Body of pancreas (tissue), 4 donors: Measurements from ENCODE around the gene ANKRD33. TPM values are rescaled to one million over a fixed set of nuclear protein-coding genes. Genes with fewer than 3 reads are reported as not detected.

Experiments used
- ATAC-seq: fragments of 150-250 bp; one replicate; pipeline ENCODE4 v1.9.1; 2016
- DNase-seq, 4 donors: peaks; one replicate each; pipeline ENCODE4 v3.0.0-alpha.2; 2019
- H3K27ac ChIP-seq, 4 donors: fragments of 200-600 bp; sonication (generic); 1 replicate in 3 of 4; 2 replicates in 1 of 4; pipeline versions ENCODE4 v1.5.1 to v1.6.1; 2016 to 2019; ENCODE audit warnings: mild to moderate bottlenecking in 1 of 4, mixed read lengths in 1 of 4, moderate library complexity in 1 of 4
- H3K27me3 ChIP-seq, 2 donors: fragments of 200-600 bp; sonication (generic); one replicate each; pipeline ENCODE4 v1.6.0; 2016; ENCODE audit warnings: mild to moderate bottlenecking in 1 of 2
- H3K36me3 ChIP-seq, 2 donors: fragments of 200-600 bp; sonication (generic); replicated peaks in 1 of 2; 2 replicates each; pipeline ENCODE4 v1.5.1; 2016; ENCODE audit warnings: low read depth in 2 of 2; ENCODE audit not compliant: insufficient read depth in 1 of 2
- H3K4me1 ChIP-seq: fragments of 200-600 bp; sonication (generic); one replicate; pipeline ENCODE4 v1.6.0; 2016
- H3K4me3 ChIP-seq, 2 donors: fragments of 200-600 bp; sonication (generic); 1 replicate in 1 of 2; 2 replicates in 1 of 2; pipeline ENCODE4 v1.5.1; 2016 to 2019
- H3K9me3 ChIP-seq, 3 donors: fragments of 200-600 bp; sonication (generic); 1 replicate in 2 of 3; 2 replicates in 1 of 3; pipeline ENCODE4 v1.5.1; 2016
- POLR2A ChIP-seq, 3 donors: fragments of 450-650 bp; IDR thresholded peaks; one replicate each; pipeline ENCODE4 v1.6.1; 2016; ENCODE audit warnings: antibody characterized with exemption in 3 of 3, mild to moderate bottlenecking in 2 of 3
- WGBS, 2 donors: methylation state at CpG; one replicate each; pipeline ENCODE4 v1.1.5; 2017; 5-methylcytosine and 5-hydroxymethylcytosine counted together
- intact Hi-C: fragments of 100-400 bp; cut with DNase I; formaldehyde crosslinking; loops from one replicate; pipeline ENCODE4 v1.15.1; 2023
- total RNA-seq, 2 donors: library from RNA; depleted of rRNA; stranded (reverse); fragments of >200 nt; gene quantifications; one replicate each; pipeline ENCODE4 v1.1.0, GENCODE V29; 2016
- TF ChIP-seq, protein P1 (sequence below), 7 experiments: fragments of 450-650 bp in 4 of 7; fragments of 200-600 bp in 3 of 7; sonication (generic) in 3 of 7; IDR thresholded peaks; one replicate each; pipeline ENCODE4 v1.5.1; 2016 to 2019; ENCODE audit warnings: antibody characterized with exemption in 7 of 7

ANKRD33 gene
- total RNA-seq, 2 donors from 2014 or later = not detected

DNA sequence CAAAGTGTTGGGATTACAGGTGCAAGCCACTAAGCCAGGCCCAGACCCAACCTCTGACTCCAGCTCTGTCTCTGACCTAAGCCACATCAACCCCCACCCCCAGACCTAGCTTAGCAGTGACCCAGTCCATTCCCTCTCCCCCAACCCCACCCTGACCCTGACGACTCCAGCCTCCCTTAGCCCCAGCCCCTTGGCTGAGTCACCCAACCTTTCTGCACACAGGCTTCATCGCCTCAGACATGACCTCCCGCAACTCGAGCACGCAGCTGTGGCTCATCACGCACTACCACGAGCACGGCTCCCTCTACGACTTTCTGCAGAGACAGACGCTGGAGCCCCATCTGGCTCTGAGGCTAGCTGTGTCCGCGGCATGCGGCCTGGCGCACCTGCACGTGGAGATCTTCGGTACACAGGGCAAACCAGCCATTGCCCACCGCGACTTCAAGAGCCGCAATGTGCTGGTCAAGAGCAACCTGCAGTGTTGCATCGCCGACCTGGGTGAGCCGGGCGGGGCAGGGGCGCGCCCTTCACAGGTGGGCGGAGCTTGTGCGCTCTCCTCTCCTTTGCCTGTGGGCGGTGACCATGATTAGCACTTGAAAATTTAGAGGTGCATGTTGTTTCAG, 27.2 kb downstream of the ANKRD33 start:
- no peak for ATAC-seq
- no peak for DNase-seq
- no peaks in the 10 kb centered on the region for H3K9me3 ChIP-seq
- no peaks in the 10 kb centered on the region for H3K36me3 ChIP-seq
- intact Hi-C loops = no loop called here
- TF ChIP-seq POLR2A (IDR thresholded peaks at IDR 0.05) = no peak
- H3K27ac ChIP-seq = no peak overlapping the region
- no peaks in the 10 kb centered on the region for H3K4me1 ChIP-seq
- WGBS, 2 donors = 77 to 81% methylated on average over 23 to 27 of the region's 28 CpGs
- H3K27me3 ChIP-seq = no peaks in the 10 kb centered on the region
- no peak overlapping the region for H3K4me3 ChIP-seq

DNA sequence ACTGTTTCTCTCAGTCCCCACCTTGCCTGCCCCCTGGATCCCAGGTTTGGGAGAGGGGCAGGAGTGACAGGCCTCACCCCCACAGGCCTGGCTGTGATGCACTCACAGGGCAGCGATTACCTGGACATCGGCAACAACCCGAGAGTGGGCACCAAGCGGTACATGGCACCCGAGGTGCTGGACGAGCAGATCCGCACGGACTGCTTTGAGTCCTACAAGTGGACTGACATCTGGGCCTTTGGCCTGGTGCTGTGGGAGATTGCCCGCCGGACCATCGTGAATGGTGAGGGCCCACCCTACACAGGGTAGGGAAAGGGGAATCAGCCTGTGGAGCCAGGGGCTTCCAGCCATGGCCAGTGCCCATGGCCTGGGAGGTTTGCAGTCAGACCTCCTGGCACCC, 28.0 kb downstream of the ANKRD33 start:
- no peak for TF ChIP-seq POLR2A (IDR thresholded peaks at IDR 0.05)
- TF ChIP-seq, protein P1, sequence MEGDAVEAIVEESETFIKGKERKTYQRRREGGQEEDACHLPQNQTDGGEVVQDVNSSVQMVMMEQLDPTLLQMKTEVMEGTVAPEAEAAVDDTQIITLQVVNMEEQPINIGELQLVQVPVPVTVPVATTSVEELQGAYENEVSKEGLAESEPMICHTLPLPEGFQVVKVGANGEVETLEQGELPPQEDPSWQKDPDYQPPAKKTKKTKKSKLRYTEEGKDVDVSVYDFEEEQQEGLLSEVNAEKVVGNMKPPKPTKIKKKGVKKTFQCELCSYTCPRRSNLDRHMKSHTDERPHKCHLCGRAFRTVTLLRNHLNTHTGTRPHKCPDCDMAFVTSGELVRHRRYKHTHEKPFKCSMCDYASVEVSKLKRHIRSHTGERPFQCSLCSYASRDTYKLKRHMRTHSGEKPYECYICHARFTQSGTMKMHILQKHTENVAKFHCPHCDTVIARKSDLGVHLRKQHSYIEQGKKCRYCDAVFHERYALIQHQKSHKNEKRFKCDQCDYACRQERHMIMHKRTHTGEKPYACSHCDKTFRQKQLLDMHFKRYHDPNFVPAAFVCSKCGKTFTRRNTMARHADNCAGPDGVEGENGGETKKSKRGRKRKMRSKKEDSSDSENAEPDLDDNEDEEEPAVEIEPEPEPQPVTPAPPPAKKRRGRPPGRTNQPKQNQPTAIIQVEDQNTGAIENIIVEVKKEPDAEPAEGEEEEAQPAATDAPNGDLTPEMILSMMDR (IDR thresholded peaks at IDR 0.05) = no peak
- 89 to 93% methylated on average over 6 to 10 of the region's 11 CpGs for WGBS, 2 donors
- ATAC-seq (no peak), DNase-seq (no peak)
- intact Hi-C loops = no loop called here
- no peaks in the 10 kb centered on the region for H3K9me3 ChIP-seq
- H3K36me3 ChIP-seq = no peaks in the 10 kb centered on the region
- no peaks in the 10 kb centered on the region for H3K27me3 ChIP-seq
- no peaks in the 10 kb centered on the region for H3K4me1 ChIP-seq
- no peak overlapping the region for H3K4me3 ChIP-seq
- no peak overlapping the region for H3K27ac ChIP-seq

DNA sequence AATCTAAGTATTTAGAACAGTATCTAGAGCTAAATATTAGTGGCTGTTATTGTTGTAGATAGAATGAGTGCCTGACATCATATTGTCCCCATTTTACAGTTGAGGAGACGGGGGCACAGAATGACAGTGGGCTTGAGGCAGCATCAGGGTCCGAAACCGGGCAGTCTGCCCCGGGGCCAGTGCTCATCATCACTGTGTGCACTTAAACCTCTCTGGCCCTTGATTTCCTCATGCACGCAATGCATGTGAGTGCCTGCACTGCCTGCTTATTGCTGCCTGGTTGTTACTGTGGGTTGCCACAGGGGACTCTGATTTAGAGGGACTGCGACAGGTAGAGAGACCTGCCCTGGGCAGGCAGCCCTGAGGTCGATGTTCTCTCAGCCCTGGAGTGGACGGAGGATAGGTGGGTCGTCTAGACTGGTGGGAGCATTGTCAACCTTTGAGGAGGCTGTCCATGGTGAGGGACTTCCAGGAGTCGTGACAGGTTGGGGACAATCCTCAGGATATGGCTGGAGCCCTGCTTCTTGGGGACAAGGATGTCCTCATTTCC, 29.2 kb downstream of the ANKRD33 start:
- intact Hi-C loops = no loop called here
- peaks cover 1% of the 10 kb centered on the region for H3K4me1 ChIP-seq
- H3K27ac ChIP-seq = no peak overlapping the region
- no peak for TF ChIP-seq POLR2A (IDR thresholded peaks at IDR 0.05)
- TF ChIP-seq, protein P1 (IDR thresholded peaks at IDR 0.05) = no peak
- no peaks in the 10 kb centered on the region for H3K36me3 ChIP-seq
- no peak overlapping the region for H3K4me3 ChIP-seq
- WGBS, 2 donors = 88 to 96% methylated on average over 7 to 10 of the region's 10 CpGs
- H3K9me3 ChIP-seq = no peaks in the 10 kb centered on the region
- no peaks in the 10 kb centered on the region for H3K27me3 ChIP-seq
- no peak for ATAC-seq
- no peak for DNase-seq

DNA sequence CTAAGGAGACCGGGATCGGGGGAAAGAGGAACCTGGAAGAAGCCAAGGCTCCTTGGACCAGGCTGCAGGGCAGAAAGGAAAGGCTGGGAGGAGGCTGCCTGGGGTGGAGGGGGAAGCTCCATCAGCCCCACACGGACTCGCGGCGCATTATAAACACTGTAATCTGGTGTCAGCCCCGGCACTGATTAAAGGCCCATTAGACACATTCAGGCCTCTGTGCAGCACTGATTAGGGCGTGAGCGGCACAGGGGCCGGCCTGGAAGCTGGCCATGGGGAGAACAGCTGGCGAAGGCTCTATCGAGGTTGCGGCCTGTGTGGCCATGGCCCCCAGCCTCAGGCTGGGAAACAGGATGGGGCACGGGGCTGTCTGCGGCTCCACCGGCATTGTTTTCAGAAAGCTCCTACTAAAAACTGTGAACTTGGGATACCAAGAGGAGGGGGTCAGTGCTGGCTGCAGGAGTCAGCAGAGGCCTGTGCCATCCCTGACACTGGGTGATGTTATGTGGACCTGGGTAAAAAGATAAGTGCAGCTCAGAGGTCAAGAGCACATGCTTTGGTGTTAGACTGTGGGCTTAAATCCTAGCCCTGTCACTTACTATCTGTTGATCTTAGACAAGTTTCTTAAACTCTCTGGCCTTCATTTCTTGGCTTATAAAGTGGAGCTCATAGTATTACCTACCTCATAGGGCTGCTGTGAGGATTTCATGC, 30.0 kb downstream of the ANKRD33 start:
- H3K27ac ChIP-seq = no peak overlapping the region
- intact Hi-C loops = no loop called here
- H3K9me3 ChIP-seq = no peaks in the 10 kb centered on the region
- 43 to 47% methylated on average over 9 to 16 of the region's 16 CpGs for WGBS, 2 donors
- H3K36me3 ChIP-seq = no peaks in the 10 kb centered on the region
- no peaks in the 10 kb centered on the region for H3K27me3 ChIP-seq
- no peak for TF ChIP-seq POLR2A (IDR thresholded peaks at IDR 0.05)
- TF ChIP-seq, protein P1 (IDR thresholded peaks at IDR 0.05) = no peak
- no peak for ATAC-seq
- peak in 1 of 4 donors; percentile 24 for DNase-seq
- H3K4me3 ChIP-seq = no peak overlapping the region
- H3K4me1 ChIP-seq = peaks cover 9% of the 10 kb centered on the region

DNA sequence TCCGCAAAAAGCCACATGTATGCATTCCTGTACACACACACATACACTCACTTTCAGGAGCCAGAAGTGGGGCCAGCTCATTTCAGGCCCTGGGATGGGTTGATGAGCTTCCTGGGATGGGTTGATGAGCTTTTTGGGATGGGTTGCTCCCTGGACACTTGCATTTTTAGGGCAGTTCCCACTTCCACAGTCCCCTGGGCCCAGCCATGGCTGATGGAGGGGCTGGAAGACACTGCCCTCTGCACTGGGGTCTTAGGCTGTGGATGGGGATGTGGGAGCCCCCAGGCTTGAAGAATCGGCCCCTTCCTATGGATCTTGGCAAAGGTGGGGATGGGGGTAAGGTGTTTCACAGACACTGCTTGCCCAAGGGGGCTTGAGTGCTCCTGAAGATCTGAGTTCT, 32.1 kb downstream of the ANKRD33 start:
- Histone ChIP-seq H3K9me3 (no peaks in the 10 kb centered on the region), H3K27me3 (no peaks in the 10 kb centered on the region), H3K4me1 (peaks cover 20% of the 10 kb centered on the region), H3K36me3 (no peaks in the 10 kb centered on the region), H3K27ac (no peak overlapping the region), H3K4me3 (no peak overlapping the region)
- intact Hi-C loops = loop anchor here (5.0 kb wide), 1 partner anchor 52 kb away; no protein-coding TSS in a partner anchor
- DNase-seq = no peak
- TF ChIP-seq, protein P1 (IDR thresholded peaks at IDR 0.05) = no peak
- TF ChIP-seq POLR2A (IDR thresholded peaks at IDR 0.05) = no peak
- 58 to 75% methylated on average over 2 of the region's 2 CpGs for WGBS, 2 donors
- no peak for ATAC-seq
